NCI-H1048 (cell line): Measurements from ENCODE around the gene UPK3B.
"Not testable (repeated sequence)": the region's sequence is repeated elsewhere in the genome, so short reads cannot be mapped to it uniquely, and the experiment has no call there.

Experiments used
- DNase-seq: peaks from one replicate; lab custom pipeline; 2025; lab: John Stamatoyannopoulos, UW

Gene UPK3B

GRCh38 chr7:76513817-76514799 is 3.8 kb downstream of the UPK3B start:
- no peak for DNase-seq

- DNase-seq = no peak
Measured at GRCh38 chr7:76514926-76515771, 4.8 kb downstream of the UPK3B start.

DNA sequence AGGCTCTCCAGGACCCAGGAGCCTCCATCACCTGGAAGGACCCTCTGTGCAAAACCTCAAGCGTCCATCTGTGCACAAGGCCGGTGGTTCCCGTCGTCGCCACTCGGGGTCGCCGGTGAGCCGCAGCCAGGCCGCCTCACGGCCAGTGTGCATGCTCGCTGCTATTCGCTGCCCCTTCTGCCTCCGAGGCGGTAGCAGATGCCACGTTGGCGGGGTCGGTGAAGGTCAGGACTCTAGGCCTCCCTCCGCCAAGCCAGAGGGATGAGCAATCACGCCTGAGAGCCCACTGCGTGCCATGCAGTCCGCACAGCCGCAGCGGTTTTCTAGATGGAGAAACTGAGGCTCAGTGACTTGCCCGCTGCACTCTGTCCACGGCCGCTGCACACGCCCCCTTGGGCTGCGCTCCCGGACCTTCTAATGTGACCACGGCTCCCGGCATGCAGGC is 5.7 kb downstream of the UPK3B start:
- DNase-seq = no peak

DNA sequence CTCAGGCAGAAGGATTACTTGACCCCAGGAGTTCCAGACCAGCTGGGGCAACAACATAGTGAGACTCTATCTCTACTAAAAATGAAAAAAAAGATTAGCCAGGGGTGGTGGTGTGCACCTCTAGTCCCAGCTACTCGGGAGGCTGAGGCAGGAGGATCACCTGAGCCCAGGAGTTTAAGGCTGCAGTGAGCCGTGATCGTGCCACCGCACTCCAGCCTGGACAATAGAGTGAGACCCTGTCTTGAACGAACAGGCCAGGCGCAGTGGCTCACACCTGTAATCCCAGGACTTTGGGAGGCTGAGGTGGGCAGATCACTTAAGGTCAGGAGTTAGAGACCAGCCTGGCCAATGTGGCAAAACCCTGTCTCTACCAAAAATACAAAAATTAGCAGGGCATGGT is 6.6 kb downstream of the UPK3B start:
- not testable (repeated sequence) for DNase-seq

DNA sequence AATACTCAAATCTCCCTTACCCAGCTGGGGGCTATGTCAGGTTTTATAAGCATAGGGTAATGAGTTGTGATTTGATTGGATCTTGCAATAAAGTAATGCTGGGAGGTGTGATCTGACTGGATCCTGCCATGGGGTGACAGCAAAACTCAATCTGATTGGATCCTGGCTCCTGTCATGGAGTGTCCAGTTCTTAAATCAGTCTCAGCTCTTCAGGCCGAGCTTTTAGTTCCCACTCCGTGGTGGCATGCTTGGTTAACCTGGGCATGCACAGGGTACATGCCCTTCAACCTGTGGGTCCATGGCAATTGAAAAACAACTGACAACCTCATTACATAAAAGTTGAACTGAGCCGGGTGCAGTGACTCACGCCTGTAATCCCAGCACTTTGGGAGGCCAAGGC is 15.8 kb downstream of the UPK3B start:
- DNase-seq = not testable (repeated sequence)

DNA sequence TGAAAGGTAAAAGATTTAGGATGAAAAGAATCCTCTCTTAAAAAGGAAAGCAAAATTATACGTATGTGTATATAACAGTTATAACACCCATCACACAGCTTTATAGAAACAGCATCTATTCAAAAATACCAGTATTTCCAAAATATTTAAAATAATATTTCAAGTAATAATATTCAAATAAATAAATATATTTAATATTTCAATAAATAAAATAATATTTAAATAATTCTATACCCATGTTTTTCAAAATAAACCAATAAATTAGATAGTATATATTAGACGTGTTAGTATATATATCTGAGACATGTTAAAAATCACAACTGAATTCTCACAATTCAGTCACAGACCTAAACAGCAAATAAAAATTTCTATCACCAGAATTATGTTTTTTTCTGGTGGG is 21.3 kb downstream of the UPK3B start:
- DNase-seq = not testable (repeated sequence)

DNA sequence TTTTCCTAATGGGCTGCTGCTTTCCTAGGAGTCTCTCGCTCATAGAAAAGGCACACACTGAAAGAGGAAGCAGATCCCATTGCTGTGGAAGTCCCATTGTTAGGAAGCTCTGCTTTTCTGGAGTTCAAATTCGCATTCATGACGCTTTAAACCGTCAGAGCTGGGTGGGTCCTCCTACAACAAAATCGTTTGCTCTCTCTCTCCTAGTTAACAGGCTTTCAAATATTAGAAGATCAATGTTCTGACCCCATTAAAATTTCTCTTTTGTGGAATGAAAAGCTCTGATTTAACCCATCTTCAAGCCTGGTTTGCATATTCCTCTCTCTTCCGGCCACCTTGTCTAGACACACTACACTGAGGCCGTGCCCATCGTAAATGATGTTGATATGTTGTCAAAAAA is 32.8 kb downstream of the UPK3B start, which contains the start of gene SPDYE16:
Gene SPDYE16 (minus strand): TSS at position 101 of the 400 bp plus-strand sequence. CDS start 1,838 bp downstream, outside the sequence.
- not testable (repeated sequence) for DNase-seq

DNA sequence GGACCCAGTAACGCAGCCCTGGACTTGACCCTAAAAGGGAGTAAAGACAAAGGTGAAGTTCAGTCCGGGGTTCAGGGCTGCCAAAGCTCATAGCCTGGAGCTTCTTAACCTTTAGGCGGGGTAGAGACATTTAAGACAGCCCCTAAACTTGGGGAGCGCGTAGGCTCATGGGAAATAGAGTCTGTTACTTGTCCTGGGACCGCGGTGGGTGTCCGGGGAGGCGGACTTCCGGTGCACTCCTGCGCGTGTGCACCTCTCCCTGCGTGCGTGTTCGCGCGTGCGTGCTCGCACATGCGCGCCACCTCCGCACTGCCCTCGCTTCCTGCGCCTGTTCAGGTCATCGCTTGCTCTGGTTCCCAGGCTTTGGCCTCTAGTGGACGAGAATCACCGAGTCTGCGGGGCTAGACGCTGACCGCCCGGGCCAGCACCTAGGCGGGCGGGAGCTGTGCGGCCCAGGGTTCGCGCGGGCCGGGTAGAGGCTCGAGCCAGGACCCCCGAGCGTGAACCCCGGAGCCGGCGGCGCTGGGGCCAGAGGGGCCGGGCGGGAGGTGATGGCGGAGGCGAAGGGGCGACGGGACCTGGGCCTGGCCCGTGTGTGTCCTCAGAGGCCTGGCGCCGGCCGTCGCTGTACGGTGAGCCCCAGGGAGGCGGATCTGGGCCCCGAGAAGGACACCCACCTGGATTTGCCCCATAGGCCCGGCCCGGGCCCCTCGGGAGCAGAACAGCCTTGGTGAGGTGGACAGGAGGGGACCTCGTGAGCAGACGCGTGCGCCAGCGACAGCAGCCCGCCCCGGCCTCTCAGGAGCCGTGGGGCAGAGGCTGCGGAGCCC is 38.9 kb downstream of the UPK3B start:
- DNase-seq = not testable (repeated sequence)

DNA sequence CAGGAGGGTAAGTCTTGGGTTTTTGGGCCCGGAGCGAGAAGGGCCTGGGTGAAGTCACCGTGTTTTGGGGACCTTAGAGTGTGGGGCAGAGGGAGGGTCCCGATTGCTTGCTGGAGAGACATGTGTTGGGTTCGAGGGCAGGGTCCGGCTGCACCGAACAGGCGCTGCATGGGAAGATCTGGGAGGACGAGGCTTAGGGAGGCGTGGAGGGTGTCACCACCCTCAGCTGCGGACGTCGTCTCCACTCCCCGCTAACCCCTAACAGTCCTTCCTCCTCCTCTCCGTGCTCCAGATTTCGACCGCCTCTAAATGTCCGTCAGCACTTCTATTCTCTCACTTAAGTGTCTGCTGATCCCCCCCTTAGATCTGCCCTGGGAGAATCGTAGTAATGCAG is 39.5 kb downstream of the UPK3B start:
- not testable (repeated sequence) for DNase-seq

- DNase-seq = not testable (repeated sequence)
Measured at GRCh38 chr7:76551992-76552391, 41.6 kb downstream of the UPK3B start.

- DNase-seq = not testable (repeated sequence)
Measured at GRCh38 chr7:76559685-76560084, 49.3 kb downstream of the UPK3B start.

DNA sequence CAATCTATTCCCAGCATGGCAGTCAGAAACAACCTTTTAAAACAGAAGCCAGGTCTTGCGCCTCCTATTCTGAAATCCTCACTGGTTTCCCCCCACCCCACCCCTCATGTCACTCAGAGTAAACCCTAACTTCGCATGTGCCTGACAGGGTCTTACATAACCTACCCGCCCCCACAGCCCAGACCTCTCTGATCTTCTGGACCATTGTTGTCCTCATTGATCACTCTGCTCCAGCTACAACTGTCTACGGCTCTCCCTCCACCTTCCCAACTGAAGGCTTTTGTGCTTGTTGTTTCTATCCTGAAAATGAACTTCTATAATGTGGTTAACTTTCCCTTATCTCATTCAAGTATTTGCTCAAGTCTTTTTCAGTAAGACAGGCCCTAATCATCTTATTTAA is 49.8 kb downstream of the UPK3B start:
- DNase-seq = not testable (repeated sequence)

- DNase-seq = not testable (repeated sequence)
Measured at GRCh38 chr7:76561342-76561741, 51.0 kb downstream of the UPK3B start.

GRCh38 chr7:76565001-76565400 is 54.6 kb downstream of the UPK3B start:
- not testable (repeated sequence) for DNase-seq
